Measurements from ENCODE around the gene GABRB1.

The GABRB1 gene

GRCh38 chr4:47106561-47106960 lies 75.2 kb downstream of the GABRB1 start:
- intact Hi-C loops (cut with DNase I): no loop called here
- no peak for DNase-seq

- no peak for DNase-seq
- intact Hi-C loops (cut with DNase I): no loop called here
Measured at GRCh38 chr4:47109379-47109778, 78.0 kb downstream of the GABRB1 start.

- DNase-seq: no peak
- intact Hi-C loops (cut with DNase I): no loop called here
Measured at GRCh38 chr4:47110546-47111132, 79.3 kb downstream of the GABRB1 start.

- DNase-seq: no peak
- intact Hi-C loops (cut with DNase I): no loop called here
Measured at GRCh38 chr4:47118192-47118929, 87.0 kb downstream of the GABRB1 start.

GRCh38 chr4:47120783-47121182 lies 89.4 kb downstream of the GABRB1 start:
- intact Hi-C loops (cut with DNase I): loop anchor here (5.0 kb wide), 2 partner anchors 188 to 278 kb away; no protein-coding TSS in a partner anchor
- DNase-seq: peak in 1 of 10 donors; percentile 17

GRCh38 chr4:47122592-47123291 lies 91.4 kb downstream of the GABRB1 start:
- peak in 8 of 10 donors; percentile 14 to 84 (median 52) for DNase-seq
- intact Hi-C loops (cut with DNase I): loop anchor here (5.0 kb wide), 2 partner anchors 190 to 280 kb away; no protein-coding TSS in a partner anchor

GRCh38 chr4:47128991-47129390 lies 97.6 kb downstream of the GABRB1 start:
- intact Hi-C loops (cut with DNase I): no loop called here
- no peak for DNase-seq

GRCh38 chr4:47135210-47135609 lies 103.8 kb downstream of the GABRB1 start:
- intact Hi-C loops (cut with DNase I): no loop called here
- peak in 1 of 10 donors; percentile 73 for DNase-seq

- intact Hi-C loops (cut with DNase I): loop anchor here (10.0 kb wide), 1 partner anchor 572 kb away; no protein-coding TSS in a partner anchor
- no peak for DNase-seq
Measured at GRCh38 chr4:47143261-47143660, 111.9 kb downstream of the GABRB1 start.

- intact Hi-C loops (cut with DNase I): loop anchor here (10.0 kb wide), 1 partner anchor 569 kb away; no protein-coding TSS in a partner anchor
- DNase-seq: no peak
Measured at GRCh38 chr4:47145630-47146029, 114.3 kb downstream of the GABRB1 start.

- intact Hi-C loops (cut with DNase I): no loop called here
- DNase-seq: no peak
Measured at GRCh38 chr4:47154816-47155370, 123.5 kb downstream of the GABRB1 start.

GRCh38 chr4:47155919-47156318 lies 124.6 kb downstream of the GABRB1 start:
- no peak for DNase-seq
- intact Hi-C loops (cut with DNase I): no loop called here

- no peak for DNase-seq
- intact Hi-C loops (cut with DNase I): no loop called here
Measured at GRCh38 chr4:47160095-47160494, 128.7 kb downstream of the GABRB1 start.

- no peak for DNase-seq
- intact Hi-C loops (cut with DNase I): no loop called here
Measured at GRCh38 chr4:47167081-47168035, 136.0 kb downstream of the GABRB1 start.

- intact Hi-C loops (cut with DNase I): no loop called here
Measured at GRCh38 chr4:47184083-47184482, 152.7 kb downstream of the GABRB1 start.

GRCh38 chr4:47185761-47186160 lies 154.4 kb downstream of the GABRB1 start:
- intact Hi-C loops (cut with DNase I): no loop called here
- DNase-seq: no peak

More at GRCh38 chr4:47184083-47184482, 152.7 kb downstream of the GABRB1 start:
- DNase-seq: no peak

- DNase-seq: no peak
- intact Hi-C loops (cut with DNase I): no loop called here
Measured at GRCh38 chr4:47187608-47188007, 156.2 kb downstream of the GABRB1 start.

GRCh38 chr4:47193179-47193578 lies 161.8 kb downstream of the GABRB1 start:
- DNase-seq: peak in 1 of 10 donors; percentile 56
- intact Hi-C loops (cut with DNase I): no loop called here

- intact Hi-C loops (cut with DNase I): no loop called here
- DNase-seq: no peak
Measured at GRCh38 chr4:47194036-47194737, 162.8 kb downstream of the GABRB1 start.
